ENCODE measurements around the gene SENP7.
"Not testable (repeated sequence)": the region's sequence is repeated elsewhere in the genome, so short reads cannot be mapped to it uniquely, and the experiment has no call there.

The SENP7 gene

DNA sequence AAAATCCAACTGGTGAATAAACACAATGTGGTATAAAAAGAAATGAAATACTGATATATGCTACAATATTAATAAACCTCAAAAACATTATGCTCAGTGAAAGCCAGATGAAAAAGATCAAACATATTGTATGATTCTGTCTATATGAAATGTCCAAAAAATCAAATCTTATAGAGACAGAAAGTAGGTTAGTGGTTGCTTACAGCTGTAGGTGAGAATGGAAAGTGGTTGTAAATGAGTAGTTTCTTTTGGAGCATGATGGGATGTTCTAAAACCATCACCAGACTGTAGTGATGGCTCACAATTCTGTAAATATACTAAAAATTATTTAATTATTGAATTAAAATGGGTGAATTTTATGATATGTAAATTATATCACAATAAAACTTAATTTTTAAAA lies 58.4 kb downstream of the SENP7 start:
- in situ Hi-C loops (cut with MboI; ENCODE audit: low sequenced_read_pairs, unreplicated experiment): no loop called here
- DNase-seq (ENCODE audit: low spot score): no peak
- TF ChIP-seq, protein P1, sequence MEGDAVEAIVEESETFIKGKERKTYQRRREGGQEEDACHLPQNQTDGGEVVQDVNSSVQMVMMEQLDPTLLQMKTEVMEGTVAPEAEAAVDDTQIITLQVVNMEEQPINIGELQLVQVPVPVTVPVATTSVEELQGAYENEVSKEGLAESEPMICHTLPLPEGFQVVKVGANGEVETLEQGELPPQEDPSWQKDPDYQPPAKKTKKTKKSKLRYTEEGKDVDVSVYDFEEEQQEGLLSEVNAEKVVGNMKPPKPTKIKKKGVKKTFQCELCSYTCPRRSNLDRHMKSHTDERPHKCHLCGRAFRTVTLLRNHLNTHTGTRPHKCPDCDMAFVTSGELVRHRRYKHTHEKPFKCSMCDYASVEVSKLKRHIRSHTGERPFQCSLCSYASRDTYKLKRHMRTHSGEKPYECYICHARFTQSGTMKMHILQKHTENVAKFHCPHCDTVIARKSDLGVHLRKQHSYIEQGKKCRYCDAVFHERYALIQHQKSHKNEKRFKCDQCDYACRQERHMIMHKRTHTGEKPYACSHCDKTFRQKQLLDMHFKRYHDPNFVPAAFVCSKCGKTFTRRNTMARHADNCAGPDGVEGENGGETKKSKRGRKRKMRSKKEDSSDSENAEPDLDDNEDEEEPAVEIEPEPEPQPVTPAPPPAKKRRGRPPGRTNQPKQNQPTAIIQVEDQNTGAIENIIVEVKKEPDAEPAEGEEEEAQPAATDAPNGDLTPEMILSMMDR (IDR thresholded peaks at IDR 0.05; ENCODE audit: borderline replicate concordance, control extremely low read depth, extremely low read depth, insufficient read depth, missing control alignments): no peak

DNA sequence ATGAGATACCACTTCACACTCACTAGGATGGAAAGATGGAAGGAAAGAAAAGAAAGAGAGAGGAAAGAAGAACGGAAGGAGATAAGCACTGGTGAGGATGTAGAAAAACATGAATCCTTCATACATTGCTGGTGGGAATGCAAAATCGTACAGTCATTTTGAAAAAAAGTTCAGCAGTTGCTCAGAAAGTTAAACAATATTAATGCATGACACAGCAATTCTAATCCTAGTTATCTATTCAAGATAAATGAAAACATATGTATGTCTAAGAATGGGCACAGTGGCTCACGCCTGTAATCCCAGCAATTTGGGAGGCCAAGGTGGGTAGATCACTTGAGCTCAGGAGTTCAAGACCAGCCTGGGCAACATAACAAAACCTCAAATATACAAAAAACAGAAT lies 59.1 kb downstream of the SENP7 start:
- no peak for DNase-seq (ENCODE audit: low spot score)
- in situ Hi-C loops (cut with MboI; ENCODE audit: low sequenced_read_pairs, unreplicated experiment): no loop called here
- TF ChIP-seq, protein P1 (IDR thresholded peaks at IDR 0.05; ENCODE audit: borderline replicate concordance, control extremely low read depth, extremely low read depth, insufficient read depth, missing control alignments): no peak

DNA sequence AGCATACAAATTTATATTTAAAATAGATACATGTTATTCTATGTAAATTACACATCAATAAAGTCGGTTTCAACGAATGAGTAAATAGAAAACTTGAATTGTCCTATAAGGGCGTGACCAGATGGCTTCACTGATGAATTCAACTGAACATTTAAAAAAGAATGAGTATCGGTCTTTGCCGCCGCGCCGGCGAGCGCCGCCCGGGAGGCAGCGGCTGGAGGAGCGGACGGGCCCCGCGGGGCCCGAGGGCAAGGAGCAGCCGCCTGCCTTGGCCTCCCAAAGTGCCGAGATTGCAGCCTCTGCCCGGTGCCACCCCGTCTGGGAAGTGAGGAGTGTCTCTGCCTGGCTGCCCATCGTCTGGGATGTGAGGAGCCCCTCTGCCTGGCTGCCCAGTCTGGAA lies 74.4 kb downstream of the SENP7 start:
- DNase-seq (ENCODE audit: low spot score); in situ Hi-C loops (cut with MboI; ENCODE audit: low sequenced_read_pairs, unreplicated experiment): not testable (repeated sequence)

DNA sequence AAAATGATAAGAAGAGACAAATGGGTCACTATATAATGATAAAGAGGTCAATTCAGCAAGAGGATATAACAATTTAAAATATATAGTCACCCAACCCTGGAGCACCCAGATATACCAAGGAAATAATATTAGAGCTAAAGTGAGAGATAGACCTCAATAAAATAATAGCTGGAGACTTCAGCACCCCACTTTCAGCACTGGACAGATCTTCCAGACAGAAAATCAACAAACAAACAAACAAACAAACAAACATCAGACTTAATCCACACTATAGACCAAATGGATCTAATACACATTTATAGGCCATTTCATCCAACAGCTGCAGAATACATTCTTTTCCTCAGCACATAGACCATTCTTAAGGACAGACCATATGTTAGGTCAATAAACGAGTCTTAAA lies 79.4 kb downstream of the SENP7 start:
- TF ChIP-seq, protein P1 (IDR thresholded peaks at IDR 0.05; ENCODE audit: borderline replicate concordance, control extremely low read depth, extremely low read depth, insufficient read depth, missing control alignments): no peak
- no peak for DNase-seq (ENCODE audit: low spot score)
- in situ Hi-C loops (cut with MboI; ENCODE audit: low sequenced_read_pairs, unreplicated experiment): no loop called here

DNA sequence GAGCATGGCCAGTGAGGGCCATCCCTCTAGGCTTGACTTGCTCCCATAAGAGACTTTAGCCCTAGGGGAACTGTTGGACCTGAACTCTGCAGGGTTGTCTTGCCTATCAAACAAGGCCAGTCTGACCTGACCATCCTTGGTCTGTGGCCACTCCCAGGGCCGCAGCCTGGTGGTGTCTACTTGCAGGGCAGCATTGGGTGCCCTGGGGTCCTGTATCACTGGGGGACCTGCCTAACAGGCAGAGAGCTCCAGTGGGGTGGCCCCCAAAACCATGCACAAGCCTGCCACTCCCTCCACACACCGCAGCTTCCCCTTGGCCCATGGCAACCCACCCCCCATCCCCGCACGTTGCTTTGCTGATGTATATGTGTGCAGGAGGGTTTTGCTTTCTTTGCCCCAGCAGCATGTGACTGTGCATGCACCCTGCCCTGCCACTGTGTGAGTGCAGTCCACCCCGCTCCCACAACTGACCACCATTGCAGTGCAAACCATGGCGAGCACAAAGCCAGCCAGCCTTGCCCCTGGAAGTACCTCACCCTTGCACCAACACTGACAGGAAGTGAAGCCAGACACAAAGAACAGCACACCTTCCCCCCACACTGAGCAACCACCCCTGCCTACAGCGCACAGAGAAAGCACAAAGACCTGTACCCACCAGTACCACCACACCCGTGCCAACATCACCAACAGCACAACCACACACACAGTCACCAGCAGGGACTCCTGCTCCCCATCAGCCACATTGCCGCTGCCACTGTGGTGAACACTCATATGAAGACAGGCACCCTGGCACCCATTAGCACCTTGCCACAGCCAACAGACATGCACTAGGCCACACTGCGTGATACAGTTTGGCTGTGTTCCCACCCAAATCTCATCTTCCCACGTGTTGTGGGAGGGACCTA lies 88.8 kb downstream of the SENP7 start:
- in situ Hi-C loops (cut with MboI; ENCODE audit: low sequenced_read_pairs, unreplicated experiment): no loop called here
- TF ChIP-seq, protein P1 (IDR thresholded peaks at IDR 0.05; ENCODE audit: borderline replicate concordance, control extremely low read depth, extremely low read depth, insufficient read depth, missing control alignments): no peak
- no peak for DNase-seq (ENCODE audit: low spot score)

DNA sequence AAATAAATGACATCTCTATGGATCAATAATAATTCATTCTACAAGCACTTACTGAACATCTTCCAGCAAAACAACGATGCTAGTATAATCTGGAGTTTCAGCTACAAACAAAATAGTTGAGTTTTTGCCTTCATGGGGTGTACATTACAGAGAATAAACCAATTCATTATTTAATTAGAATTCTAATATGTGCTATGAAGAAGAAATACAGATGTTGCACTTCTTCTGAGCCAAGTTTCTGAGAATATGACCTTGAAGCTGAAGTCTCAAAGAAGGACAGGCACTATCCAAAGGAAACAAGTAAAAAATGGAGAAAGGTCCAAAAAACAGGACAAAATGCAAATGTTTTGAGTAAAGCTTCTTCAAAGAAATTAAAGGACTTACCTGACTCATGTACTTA lies 94.2 kb downstream of the SENP7 start:
- in situ Hi-C loops (cut with MboI; ENCODE audit: low sequenced_read_pairs, unreplicated experiment): no loop called here
- TF ChIP-seq, protein P1 (IDR thresholded peaks at IDR 0.05; ENCODE audit: borderline replicate concordance, control extremely low read depth, extremely low read depth, insufficient read depth, missing control alignments): no peak
- no peak for DNase-seq (ENCODE audit: low spot score)

DNA sequence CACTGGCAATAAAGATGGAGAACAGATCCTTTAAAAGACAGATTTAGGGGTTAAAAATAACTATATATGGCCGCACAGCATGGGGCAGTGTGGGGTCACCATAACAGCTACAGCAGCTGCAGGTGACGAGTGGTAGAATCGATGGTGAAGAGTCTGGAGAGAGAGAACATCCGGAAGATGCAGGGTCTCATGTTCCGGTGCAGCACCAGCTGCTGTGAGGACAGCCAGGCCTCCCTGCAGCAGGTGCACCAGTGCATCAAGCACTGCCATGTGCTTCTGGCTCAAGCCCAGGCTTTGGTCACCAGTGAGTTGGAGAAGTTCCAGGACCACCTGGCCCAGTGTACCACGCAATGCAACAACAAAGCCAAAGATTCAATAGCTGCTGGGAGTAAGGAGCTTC lies 98.9 kb downstream of the SENP7 start:
- TF ChIP-seq, protein P1 (IDR thresholded peaks at IDR 0.05; ENCODE audit: borderline replicate concordance, control extremely low read depth, extremely low read depth, insufficient read depth, missing control alignments): no peak
- in situ Hi-C loops (cut with MboI; ENCODE audit: low sequenced_read_pairs, unreplicated experiment): no loop called here
- DNase-seq (ENCODE audit: low spot score): no peak

All from GM13976 (cell line).